IMR-90 (cell line): ENCODE results near the gene KRT38. TPM values are rescaled to one million over a fixed set of nuclear protein-coding genes. Genes with fewer than 3 reads are reported as not detected.

Experiments
- ATAC-seq: fragments of 200-7000 bp; cut with Tn5 transposase; 2 replicates; pipeline ENCODE4 v1.9.1; 2020; ENCODE audit warnings: low read depth, mild to moderate bottlenecking, moderate library complexity
- BruUV-seq: library from RNA; stranded (reverse); fragments of 400-500 nt; replicated peaks from 2 replicates; lab custom pipeline; 2021; lab: Mats Ljungman, UMichigan
- CTCF ChIA-PET: fragments of 300-600 bp; formaldehyde crosslinking; extraction: SDS; loops from one replicate; lab custom pipeline; 2021; ENCODE audit warnings: antibody characterized with exemption; lab: Yijun Ruan, JAX
- POLR2A ChIA-PET: fragments of 300-600 bp; sonication (Branson Sonifier 250); formaldehyde crosslinking; loops from one replicate; lab custom pipeline; 2022; ENCODE audit warnings: antibody characterized with exemption; ENCODE audit not compliant: unreplicated experiment; lab: Charles Lee
- DNase-seq: peaks from one replicate; pipeline ENCODE4 v3.0.0; 2013
- H2AFZ ChIP-seq: replicated peaks from 2 replicates; pipeline ENCODE3; 2013; ENCODE audit warnings: low read length, mild to moderate bottlenecking; ENCODE audit not compliant: poor library complexity
- H2AK5ac ChIP-seq: 2 replicates; pipeline ENCODE4 v1.6.1; 2013; ENCODE audit warnings: low read depth, low read length, inconsistent platforms
- H2AK9ac ChIP-seq: replicated peaks from 2 replicates; pipeline ENCODE3; 2013; ENCODE audit warnings: mild to moderate bottlenecking, low read depth, low read length, moderate library complexity; ENCODE audit not compliant: poor library complexity
- H2BK120ac ChIP-seq: 2 replicates; pipeline ENCODE4 v1.6.1; 2013; ENCODE audit warnings: low read depth, low read length, inconsistent platforms
- H2BK15ac ChIP-seq: 3 replicates; pipeline ENCODE4 v1.6.1; 2013; ENCODE audit warnings: low read depth, low read length, inconsistent platforms
- H2BK20ac ChIP-seq: 2 replicates; pipeline ENCODE4 v1.6.1; 2013; ENCODE audit warnings: low read depth, mild to moderate bottlenecking, inconsistent platforms, low read length, moderate library complexity
- H2BK5ac ChIP-seq: 2 replicates; pipeline ENCODE4 v1.6.1; 2013; ENCODE audit warnings: mild to moderate bottlenecking, low read depth, low read length, inconsistent platforms; ENCODE audit not compliant: poor library complexity, severe bottlenecking
- H3K14ac ChIP-seq: replicated peaks from 2 replicates; pipeline ENCODE4 v1.6.1; 2013; ENCODE audit warnings: low read depth, low read length, inconsistent platforms
- H3K18ac ChIP-seq: 2 replicates; pipeline ENCODE4 v1.6.1; 2013; ENCODE audit warnings: low read depth, low read length, control low read depth
- H3K23ac ChIP-seq: 2 replicates; pipeline ENCODE4 v1.6.1; 2013; ENCODE audit warnings: low read depth, low read length, inconsistent platforms
- H3K27ac ChIP-seq: 2 replicates; pipeline ENCODE4 v1.5.1; 2013; ENCODE audit warnings: mild to moderate bottlenecking, control low read depth, low read length; ENCODE audit not compliant: insufficient read depth
- H3K27me3 ChIP-seq: 2 replicates; pipeline ENCODE4 v1.6.1; 2013; ENCODE audit warnings: low read length; ENCODE audit not compliant: control insufficient read depth, insufficient read depth
- H3K36me3 ChIP-seq: 2 replicates; pipeline ENCODE4 v1.6.1; 2013; ENCODE audit warnings: low read length, mixed read lengths; ENCODE audit not compliant: control insufficient read depth, insufficient read depth
- H3K4ac ChIP-seq: 2 replicates; pipeline ENCODE4 v1.6.1; 2013; ENCODE audit warnings: low read depth, low read length, inconsistent platforms
- H3K4me1 ChIP-seq: 2 replicates; pipeline ENCODE4 v1.6.1; 2013; ENCODE audit warnings: low read length, mixed read lengths; ENCODE audit not compliant: control insufficient read depth, insufficient read depth
- H3K4me2 ChIP-seq: 2 replicates; pipeline ENCODE4 v1.6.1; 2013; ENCODE audit warnings: low read depth, mild to moderate bottlenecking, control low read depth, low read length, moderate library complexity
- H3K4me3 ChIP-seq: 2 replicates; pipeline ENCODE4 v1.5.1; 2013; ENCODE audit warnings: low read depth, mild to moderate bottlenecking, control low read depth, low read length, moderate library complexity; ENCODE audit not compliant: insufficient read depth
- H3K56ac ChIP-seq: 2 replicates; pipeline ENCODE4 v1.6.1; 2013; ENCODE audit warnings: low read length, inconsistent platforms; ENCODE audit not compliant: insufficient read depth; ENCODE audit errors: extremely low read depth
- H3K79me1 ChIP-seq, 2 experiments: 2 replicates each; pipeline ENCODE4 v1.6.1; 2013; ENCODE audit warnings: low read length in 2 of 2, inconsistent platforms in 1 of 2, low read depth in 1 of 2
- H3K9ac ChIP-seq: 2 replicates; pipeline ENCODE4 v1.6.1; 2013; ENCODE audit warnings: low read depth, low read length, control low read depth
- H3K9me1 ChIP-seq: 2 replicates; pipeline ENCODE4 v1.6.1; 2013; ENCODE audit warnings: low read length, inconsistent platforms; ENCODE audit not compliant: insufficient read depth
- H3K9me3 ChIP-seq: 2 replicates; pipeline ENCODE4 v1.6.1; 2013; ENCODE audit warnings: low read length; ENCODE audit not compliant: control insufficient read depth, insufficient read depth
- H4K20me1 ChIP-seq: 2 replicates; pipeline ENCODE4 v1.6.1; 2013; ENCODE audit warnings: low read length, inconsistent platforms; ENCODE audit not compliant: insufficient read depth
- H4K5ac ChIP-seq: 2 replicates; pipeline ENCODE4 v1.6.1; 2013; ENCODE audit warnings: mild to moderate bottlenecking, low read depth, low read length, control low read depth
- H4K8ac ChIP-seq, 2 experiments: 2 replicates each; pipeline ENCODE4 v1.6.1; 2013; ENCODE audit warnings: low read depth in 2 of 2, low read length in 2 of 2, control low read depth in 1 of 2, inconsistent platforms in 1 of 2
- H4K91ac ChIP-seq: 2 replicates; pipeline ENCODE4 v1.6.1; 2013; ENCODE audit warnings: low read depth, low read length, inconsistent platforms; ENCODE audit not compliant: insufficient read depth
- FOS ChIP-seq: fragments of 150-350 bp; IDR thresholded peaks from 2 replicates; pipeline ENCODE4 v1.6.1; 2016; ENCODE audit warnings: low read depth, low read length
- RAD21 ChIP-seq: IDR thresholded peaks from 2 replicates; pipeline ENCODE4 v1.6.1; 2012; ENCODE audit warnings: low read length, improper control_type of control experiment
- whole genome bisulfite sequencing, 2 experiments: methylation state at CpG; one replicate each; pipeline versions ENCODE4 v1.1.5 to v1.1.7; 2013; ENCODE audit warnings: missing lambda C conversion rate in 2 of 2; ENCODE audit not compliant: insufficient read length in 1 of 2; ENCODE audit errors: extremely low coverage in 2 of 2; 5-methylcytosine and 5-hydroxymethylcytosine counted together
- dilution Hi-C: fragments of 300-500 bp; cut with HindIII; formaldehyde crosslinking; loops from one replicate; pipeline ENCODE4 v1.14.3; 2018; ENCODE audit warnings: low sequenced_read_pairs; ENCODE audit not compliant: unreplicated experiment
- in situ Hi-C: fragments of 300-500 bp; cut with MboI; formaldehyde crosslinking; loops from 3 replicates; pipeline ENCODE4 v1.14.3; 2019; ENCODE audit warnings: low sequenced_read_pairs, inconsistent platforms, mixed read lengths
- intact Hi-C: fragments of 100-400 bp; cut with micrococcal nuclease; formaldehyde crosslinking; loops from 2 replicates; pipeline ENCODE4 v1.10.0; 2022
- polyA plus RNA-seq, 3 experiments: library from polyadenylated mRNA; depleted of rRNA; stranded (reverse); fragments of >200 nt; gene quantifications; 2 replicates each; pipeline ENCODE4 v1.2.3, GENCODE V29; 2012; ENCODE audit warnings: low replicate concordance in 1 of 3
- total RNA-seq: library from RNA; depleted of rRNA; stranded (reverse); fragments of >200 nt; gene quantifications from 2 replicates; pipeline ENCODE4 v1.2.3, GENCODE V29; 2012

The KRT38 gene
- total and polyA plus RNA-seq, 2 of the 4 experiments (the other 2 are of a cell fraction), result 0.09 TPM; not detected in 1

DNA sequence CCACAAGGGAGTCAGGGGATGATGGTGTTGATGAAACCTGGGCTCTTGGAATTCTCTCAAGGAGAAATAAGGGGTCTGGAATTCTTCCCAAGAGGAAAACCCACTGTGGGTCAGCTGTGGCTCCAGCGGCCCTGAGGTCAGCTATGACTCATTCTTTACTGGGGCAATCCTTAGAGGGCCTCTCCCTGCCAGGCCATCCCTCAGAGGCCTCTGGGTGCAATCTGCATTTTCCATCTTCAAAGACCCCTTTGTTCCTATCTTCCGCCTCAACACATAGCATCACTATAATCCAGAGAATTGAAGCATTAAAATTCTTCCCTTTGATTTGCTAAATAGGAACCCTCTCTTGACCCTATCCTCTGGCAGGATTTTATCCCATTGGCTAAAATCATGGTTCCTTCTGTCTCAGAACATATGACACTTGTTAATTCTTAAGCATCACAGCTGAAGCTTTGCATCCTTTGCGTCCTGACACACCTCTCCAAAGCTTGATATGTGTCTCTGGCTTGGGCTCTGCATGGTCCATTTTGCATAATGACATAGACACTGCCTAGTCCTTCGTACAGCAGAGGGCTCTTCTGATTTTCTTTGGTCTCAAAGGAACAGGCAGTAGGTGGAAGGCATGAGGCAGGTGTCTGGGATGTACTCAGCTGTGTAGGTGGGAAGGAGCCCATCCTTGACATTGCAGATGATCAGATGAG lies 12.0 kb downstream of the KRT38 start:
- Histone ChIP-seq H2BK120ac (no peak overlapping the region), H3K9ac (no peak overlapping the region), H3K18ac (no peak overlapping the region), H3K14ac (no peak overlapping the region; the same call in 1 of the 2 replicates), H3K4ac (no peak overlapping the region), H3K27ac (no peak overlapping the region), H3K36me3 (no peaks in the 10 kb centered on the region), H3K9me1 (no peaks in the 10 kb centered on the region), H4K20me1 (no peaks in the 10 kb centered on the region), H3K4me1 (no peaks in the 10 kb centered on the region), H3K9me3 (no peaks in the 10 kb centered on the region), H4K8ac (no peak overlapping the region), H2BK20ac (no peak overlapping the region), H2AK9ac (no peak overlapping the region), H2AFZ (no peak overlapping the region), H2BK5ac (no peak overlapping the region), H2BK15ac (no peak overlapping the region), H3K4me3 (no peak overlapping the region), H3K79me1 (no peaks in the 10 kb centered on the region), H3K23ac (peak overlapping the region; percentile 51; the same call in 1 of the 2 replicates), H2AK5ac (no peak overlapping the region), H4K91ac (no peak overlapping the region; the same call in 1 of the 2 replicates), H3K4me2 (no peak overlapping the region), H3K56ac (no peak overlapping the region), H4K5ac (no peak overlapping the region), H3K27me3 (no peaks in the 10 kb centered on the region; the same call in 1 of the 2 replicates)
- ChIA-PET CTCF (no interaction called here), POLR2A (no interaction called here)
- intact Hi-C loops (no loop called here), in situ Hi-C loops (no loop called here), dilution Hi-C loops (no loop called here)
- TF ChIP-seq RAD21, result no peak
- 0 out of 2 replicates have a peak, but pooled peaks have one; percentile 16 for TF ChIP-seq FOS
- 80% methylated on average over 2 of the region's 4 CpGs; no CpG with 5 or more reads in 1 of the 2 experiments for WGBS, 2 experiments
- BruUV-seq, result no TSS peak
- ATAC-seq (no peak; the same call in 1 of the 2 replicates), DNase-seq (no peak)
